Central memory CD8-positive, alpha-beta T cell (primary cell): ENCODE data around the gene CLCNKB.
"Not testable (repeated sequence)": the region's sequence is repeated elsewhere in the genome, so short reads cannot be mapped to it uniquely, and the experiment has no call there.

Experiments
- ATAC-seq: fragments of 150-1000 bp; cut with Tn5 transposase; replicated peaks from 2 replicates; pipeline ENCODE4 v1.10.0; 2022; ENCODE audit warnings: mild to moderate bottlenecking, moderate FRiP score, moderate number of reproducible peaks; ENCODE audit not compliant: poor library complexity, severe bottlenecking; ENCODE audit errors: extremely low read depth
- DNase-seq, 2 donors: peaks; one replicate each; pipeline ENCODE4 v3.0.0; 2021; ENCODE audit warnings: low spot score in 2 of 2
- H3K27ac Mint-ChIP-seq: one replicate; pipeline ENCODE4 v1.8.0; 2022; ENCODE audit warnings: low read depth, mild to moderate bottlenecking, moderate library complexity, mixed read lengths
- H3K27me3 Mint-ChIP-seq: one replicate; pipeline ENCODE4 v1.8.0; 2022; ENCODE audit warnings: mixed read lengths
- H3K36me3 Mint-ChIP-seq: one replicate; pipeline ENCODE4 v1.8.0; 2022; ENCODE audit warnings: mild to moderate bottlenecking, moderate library complexity, mixed read lengths; ENCODE audit not compliant: insufficient read depth
- H3K4me1 Mint-ChIP-seq: one replicate; pipeline ENCODE4 v1.8.0; 2022; ENCODE audit warnings: mixed read lengths
- H3K4me3 Mint-ChIP-seq: one replicate; pipeline ENCODE4 v1.8.0; 2022; ENCODE audit warnings: mild to moderate bottlenecking, moderate library complexity, mixed read lengths
- H3K9me3 Mint-ChIP-seq: one replicate; pipeline ENCODE4 v1.8.0; 2022; ENCODE audit warnings: mixed read lengths

The CLCNKB gene

DNA sequence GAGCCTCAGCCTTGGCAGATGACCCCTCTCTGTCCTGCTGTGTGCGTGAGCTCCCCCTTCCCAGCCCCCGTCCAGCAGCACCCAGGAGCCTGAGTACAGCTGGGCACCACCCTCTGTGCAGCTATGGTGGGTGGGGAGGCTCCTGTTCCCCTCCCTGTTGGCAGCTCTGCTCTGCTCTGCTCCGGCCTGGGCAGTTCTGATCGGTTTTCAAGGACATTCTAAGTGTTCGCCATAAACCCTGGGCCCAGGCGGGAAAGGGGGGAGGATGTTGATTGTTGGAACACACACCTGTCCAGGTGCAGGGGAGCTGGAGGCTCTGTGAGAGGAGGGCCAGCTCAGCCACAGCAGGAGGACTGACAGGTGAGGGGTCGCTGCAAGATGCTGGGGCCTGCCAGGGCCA is at the start of gene CLCNKB:
TSS of gene CLCNKB (plus strand) at position 262 of the 400 bp plus-strand sequence. CDS start 711 bp downstream, outside the sequence.
- Mint-ChIP-seq H3K9me3 (no peaks in the 10 kb centered on the region), H3K4me3 (no peak within 1 kb of the TSS), H3K27ac (no peak within 1 kb of the TSS), H3K36me3 (no peaks in the 10 kb centered on the region), H3K27me3 (peaks cover 60% of the 10 kb centered on the region), H3K4me1 (no peaks in the 10 kb centered on the region)
- DNase-seq: no peak
- no peak for ATAC-seq

DNA sequence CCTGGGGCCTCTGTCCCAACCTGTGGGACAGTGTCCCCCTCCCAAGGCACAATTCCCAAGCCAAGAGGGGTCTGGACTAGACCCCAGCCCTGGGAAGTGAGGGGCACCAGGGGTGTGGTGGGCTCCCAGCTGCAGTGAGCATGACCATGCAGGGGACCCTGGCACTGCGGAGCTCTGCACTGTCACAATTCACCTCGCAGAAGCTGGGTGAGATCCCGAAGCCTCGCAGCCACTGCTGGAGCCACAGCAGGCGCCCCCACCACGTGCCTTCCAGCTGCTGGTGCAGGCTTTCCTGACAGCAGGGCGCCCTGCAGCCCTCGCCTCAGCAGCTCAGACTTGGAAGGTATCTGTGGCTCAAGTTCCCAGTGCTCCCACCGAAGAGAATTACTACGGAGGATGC is 49.5 kb upstream of the CLCNKB start:
- no peak overlapping the region for H3K4me3 Mint-ChIP-seq
- H3K9me3 Mint-ChIP-seq: no peaks in the 10 kb centered on the region
- ATAC-seq (no peak), DNase-seq (no peak)
- peaks cover 1% of the 10 kb centered on the region for H3K36me3 Mint-ChIP-seq
- H3K27ac Mint-ChIP-seq: no peak overlapping the region
- peaks cover 18% of the 10 kb centered on the region for H3K27me3 Mint-ChIP-seq
- no peaks in the 10 kb centered on the region for H3K4me1 Mint-ChIP-seq

DNA sequence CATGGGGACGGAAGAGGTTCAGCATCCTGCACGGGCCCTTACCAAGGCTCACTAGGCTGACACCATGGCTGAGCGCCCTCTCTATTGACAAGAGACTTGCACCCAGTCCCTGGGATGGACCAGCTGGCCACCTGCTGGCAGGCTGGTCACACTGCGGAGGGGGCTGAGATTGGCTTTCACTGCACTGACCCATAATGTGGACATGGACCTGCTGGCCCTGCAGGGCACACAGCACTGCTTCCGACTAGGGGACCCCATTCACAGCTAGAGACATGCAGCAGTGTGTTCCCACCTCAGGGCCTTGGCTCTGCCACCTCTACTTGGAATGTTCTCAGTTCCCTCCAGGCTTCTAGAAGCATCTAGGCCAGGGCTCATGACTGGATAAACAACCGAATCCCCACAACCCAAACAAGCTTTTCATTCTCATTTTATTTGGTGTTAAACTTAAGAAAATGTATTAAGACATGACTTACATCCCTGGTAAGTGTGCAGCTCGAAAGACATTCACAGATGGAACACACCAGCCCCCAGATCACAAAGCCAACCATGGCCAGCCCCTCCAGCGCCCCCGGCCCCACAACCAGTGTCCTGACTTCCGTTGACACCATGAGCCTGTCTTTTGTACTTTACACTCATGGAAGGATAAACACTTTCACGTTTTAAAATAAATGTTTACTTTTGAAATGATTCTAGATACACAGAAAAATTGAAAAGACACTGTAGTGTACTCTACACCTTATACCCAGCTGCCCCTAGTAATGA is 48.8 kb upstream of the CLCNKB start:
- ATAC-seq: no peak
- Mint-ChIP-seq H3K27ac (no peak overlapping the region), H3K27me3 (peaks cover 21% of the 10 kb centered on the region), H3K36me3 (peaks cover 1% of the 10 kb centered on the region), H3K4me3 (no peak overlapping the region), H3K4me1 (no peaks in the 10 kb centered on the region), H3K9me3 (no peaks in the 10 kb centered on the region)
- peak in 1 of 2 donors; percentile 33 for DNase-seq

DNA sequence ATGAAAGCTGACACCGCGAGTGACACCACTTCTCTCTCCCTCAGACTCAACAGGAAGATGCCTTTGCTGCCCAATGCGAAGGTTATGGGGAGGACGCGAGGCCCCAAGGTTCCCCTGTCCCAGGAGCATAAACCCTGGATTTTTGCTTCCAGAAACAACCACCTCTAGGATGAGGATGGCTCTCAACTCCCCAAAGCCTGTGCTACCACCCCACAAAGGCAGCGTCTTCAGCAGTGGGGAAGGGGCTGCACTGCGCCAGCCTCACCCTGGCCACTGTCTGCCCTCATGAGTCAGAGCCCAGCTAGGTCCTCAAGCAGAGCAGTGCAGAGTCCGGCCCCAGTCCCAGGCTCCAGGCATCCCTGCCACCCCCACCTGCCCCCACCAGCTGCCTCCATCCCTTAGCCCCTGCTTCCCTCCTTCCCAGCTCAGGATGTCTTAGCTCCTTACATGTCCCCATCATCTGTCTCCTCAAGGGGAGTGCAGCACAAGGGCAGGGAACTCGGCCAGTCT is 46.5 kb upstream of the CLCNKB start:
- Mint-ChIP-seq H3K27ac (no peak overlapping the region), H3K27me3 (peaks cover 9% of the 10 kb centered on the region), H3K9me3 (no peaks in the 10 kb centered on the region), H3K4me1 (no peaks in the 10 kb centered on the region), H3K4me3 (no peak overlapping the region), H3K36me3 (peaks cover 1% of the 10 kb centered on the region)
- DNase-seq: no peak
- ATAC-seq: no peak

DNA sequence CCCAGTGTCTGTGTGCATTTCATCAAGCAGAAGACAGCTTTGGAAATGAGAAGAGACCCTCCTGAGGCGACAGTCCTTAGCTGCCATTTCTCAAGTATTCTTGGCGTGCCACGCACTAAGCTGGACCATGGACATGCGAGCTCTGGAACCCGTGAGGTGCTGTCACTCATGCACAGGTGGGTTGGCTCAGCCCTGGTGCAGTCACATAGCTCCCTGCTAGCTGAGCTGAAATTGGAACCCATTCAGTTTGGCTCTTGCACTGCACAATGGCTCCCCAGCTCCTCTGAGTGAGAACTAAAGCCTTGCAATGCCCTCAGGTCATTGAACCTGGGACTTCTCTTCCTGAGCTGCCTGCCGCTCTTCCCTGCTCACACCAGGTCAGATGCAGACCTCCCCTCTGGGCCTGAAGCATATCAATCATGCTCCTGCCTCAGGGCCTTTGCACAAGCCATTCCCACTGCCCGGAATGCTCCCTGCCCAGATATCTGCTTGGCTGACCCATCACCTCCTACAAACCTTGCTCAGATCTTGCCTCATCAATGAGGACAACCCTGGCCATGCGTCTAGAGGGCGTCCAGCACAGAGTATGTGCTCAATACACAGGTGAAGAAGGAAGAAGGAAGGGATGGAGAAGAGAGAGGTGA is 45.8 kb upstream of the CLCNKB start:
- peaks cover 9% of the 10 kb centered on the region for H3K27me3 Mint-ChIP-seq
- no peak overlapping the region for H3K4me3 Mint-ChIP-seq
- H3K9me3 Mint-ChIP-seq: no peaks in the 10 kb centered on the region
- peaks cover 1% of the 10 kb centered on the region for H3K36me3 Mint-ChIP-seq
- no peak overlapping the region for H3K27ac Mint-ChIP-seq
- ATAC-seq (no peak), DNase-seq (no peak)
- no peaks in the 10 kb centered on the region for H3K4me1 Mint-ChIP-seq

DNA sequence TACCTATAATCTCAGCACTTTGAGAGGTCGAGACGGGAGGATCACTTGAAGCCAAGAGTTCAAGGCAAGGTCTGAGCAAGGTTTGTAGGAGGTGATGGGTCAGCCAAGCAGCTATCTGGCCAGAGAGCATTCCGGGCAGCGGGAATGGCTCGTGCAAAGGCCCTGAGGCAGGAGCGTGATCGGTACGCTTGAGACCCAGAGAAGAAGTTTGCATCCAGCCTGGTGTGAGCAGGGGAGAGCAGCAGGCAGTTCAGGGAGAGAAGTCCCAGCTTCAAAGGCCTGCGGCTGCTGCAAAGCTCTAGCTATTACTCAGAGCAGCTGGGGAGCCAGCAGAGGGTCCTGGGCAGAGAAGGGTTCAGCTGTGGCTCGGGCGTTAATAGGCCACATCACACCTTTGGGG is 44.7 kb upstream of the CLCNKB start:
- DNase-seq: no peak
- Mint-ChIP-seq H3K27ac (peak overlapping the region; percentile 64), H3K9me3 (no peaks in the 10 kb centered on the region), H3K4me1 (no peaks in the 10 kb centered on the region), H3K27me3 (peaks cover 9% of the 10 kb centered on the region), H3K4me3 (no peak overlapping the region), H3K36me3 (no peaks in the 10 kb centered on the region)
- no peak for ATAC-seq

DNA sequence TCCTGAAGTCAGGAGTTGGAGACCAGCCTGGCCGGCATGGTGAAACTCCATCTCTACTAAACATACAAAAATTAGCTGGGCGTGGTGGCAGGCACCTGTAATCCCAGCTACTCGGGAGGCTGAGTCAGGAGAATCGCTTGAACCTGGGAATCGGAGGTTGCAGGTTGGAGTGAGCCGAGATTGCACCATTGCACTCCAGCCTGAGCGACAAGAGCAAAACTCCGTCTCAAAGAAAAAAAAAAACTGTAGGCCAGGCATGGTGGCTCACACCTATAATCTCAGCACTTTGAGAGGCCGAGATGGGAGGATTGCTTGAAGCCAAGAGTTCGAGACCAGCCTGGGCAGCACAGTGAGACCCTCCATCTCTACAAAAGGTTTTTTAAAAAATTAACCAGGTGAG is 42.3 kb upstream of the CLCNKB start:
- H3K27ac Mint-ChIP-seq, H3K27me3 Mint-ChIP-seq, ATAC-seq, H3K4me3 Mint-ChIP-seq, H3K36me3 Mint-ChIP-seq, H3K4me1 Mint-ChIP-seq, H3K9me3 Mint-ChIP-seq, DNase-seq: not testable (repeated sequence)

DNA sequence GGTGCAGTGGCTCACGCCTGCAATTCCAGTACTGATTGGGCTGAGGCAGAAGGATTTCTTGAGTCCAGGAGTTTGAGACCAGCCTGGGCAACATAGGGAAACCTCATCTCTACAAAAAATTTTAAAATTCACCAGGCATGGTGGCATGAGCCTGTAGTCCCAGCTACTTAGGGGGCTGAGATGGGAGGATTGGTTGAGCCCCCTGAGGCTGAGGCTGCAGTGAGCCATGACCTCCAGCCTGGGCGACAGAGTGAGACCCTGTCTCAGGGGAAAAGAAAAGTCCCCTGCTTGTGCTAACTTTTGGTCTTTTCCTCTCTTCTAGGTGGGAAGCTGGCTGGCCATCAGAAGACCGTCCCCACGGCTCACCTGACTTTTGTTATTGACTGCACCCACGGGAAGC is 38.0 kb upstream of the CLCNKB start:
- peaks cover 1% of the 10 kb centered on the region for H3K36me3 Mint-ChIP-seq
- H3K27me3 Mint-ChIP-seq: no peaks in the 10 kb centered on the region
- H3K9me3 Mint-ChIP-seq: no peaks in the 10 kb centered on the region
- H3K4me3 Mint-ChIP-seq: no peak overlapping the region
- H3K4me1 Mint-ChIP-seq: no peaks in the 10 kb centered on the region
- no peak for ATAC-seq
- no peak for DNase-seq
- H3K27ac Mint-ChIP-seq: no peak overlapping the region

DNA sequence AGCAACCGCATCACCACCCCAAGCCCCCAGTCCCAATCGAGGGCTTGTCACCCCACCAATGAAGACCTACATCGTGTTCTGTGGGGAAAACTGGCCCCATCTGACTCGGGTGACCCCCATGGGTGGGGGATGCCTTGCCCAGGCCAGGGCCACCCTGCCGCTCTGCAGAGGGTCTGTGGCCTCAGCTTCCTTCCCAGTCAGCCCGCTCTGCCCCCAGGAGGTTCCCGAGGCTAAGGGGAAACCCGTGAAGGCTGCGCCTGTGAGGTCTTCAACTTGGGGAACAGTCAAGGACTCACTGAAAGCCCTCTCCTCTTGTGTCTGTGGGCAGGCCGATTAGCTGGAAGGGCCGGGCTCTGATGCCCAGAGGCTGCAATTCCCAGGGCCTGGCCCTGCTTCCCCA is 37.6 kb upstream of the CLCNKB start:
- H3K27me3 Mint-ChIP-seq: no peaks in the 10 kb centered on the region
- no peaks in the 10 kb centered on the region for H3K9me3 Mint-ChIP-seq
- no peak overlapping the region for H3K27ac Mint-ChIP-seq
- H3K4me3 Mint-ChIP-seq: no peak overlapping the region
- ATAC-seq (no peak), DNase-seq (no peak)
- H3K4me1 Mint-ChIP-seq: no peaks in the 10 kb centered on the region
- peaks cover 1% of the 10 kb centered on the region for H3K36me3 Mint-ChIP-seq

DNA sequence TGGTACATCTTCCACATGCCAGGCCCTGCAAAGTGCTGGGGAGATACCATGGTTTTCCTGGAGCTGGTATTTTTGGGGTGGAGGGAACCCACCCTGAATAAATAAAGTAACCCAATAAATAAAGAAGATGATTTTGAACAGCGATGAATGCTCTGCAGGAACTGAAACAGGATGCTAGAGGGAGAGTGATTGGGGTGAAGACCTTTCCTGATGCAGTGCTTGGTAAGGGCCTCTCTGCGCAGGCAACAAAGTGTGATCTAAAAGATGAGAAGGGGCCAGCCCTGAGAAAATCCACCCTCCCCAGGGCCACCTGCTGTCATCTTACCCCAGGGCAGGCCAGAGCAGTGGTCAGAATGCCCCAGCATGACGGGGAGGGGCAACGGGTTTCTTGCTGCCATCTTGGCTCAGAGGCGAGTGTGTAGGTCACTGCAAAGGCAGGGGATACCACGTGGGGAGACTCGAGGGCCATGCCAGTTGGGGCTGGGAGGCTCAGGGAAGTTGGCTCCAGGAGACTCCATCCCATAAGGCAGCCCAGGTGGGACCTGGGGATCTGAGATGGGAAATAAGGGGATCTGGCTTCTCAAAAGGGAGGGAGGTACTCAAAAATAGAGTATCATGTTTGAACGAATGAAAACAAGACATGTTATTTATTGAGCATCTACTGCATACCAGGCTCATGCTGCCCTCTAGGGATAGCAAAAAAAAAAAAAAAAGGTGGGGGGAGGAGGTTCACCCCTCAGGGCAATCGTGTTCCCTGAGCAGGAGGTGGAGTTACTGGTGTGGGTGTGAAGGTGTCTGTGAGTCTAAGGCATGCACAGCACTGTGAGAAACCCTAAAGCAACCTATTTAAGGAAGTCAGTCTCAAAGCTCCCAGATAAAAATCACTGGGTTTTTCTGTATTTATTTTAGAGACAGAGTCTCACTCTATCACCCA is 36.8 kb upstream of the CLCNKB start:
- no peaks in the 10 kb centered on the region for H3K4me1 Mint-ChIP-seq
- ATAC-seq (no peak), DNase-seq (no peak)
- peaks cover 1% of the 10 kb centered on the region for H3K36me3 Mint-ChIP-seq
- no peak overlapping the region for H3K4me3 Mint-ChIP-seq
- H3K27me3 Mint-ChIP-seq: no peaks in the 10 kb centered on the region
- no peaks in the 10 kb centered on the region for H3K9me3 Mint-ChIP-seq
- no peak overlapping the region for H3K27ac Mint-ChIP-seq

DNA sequence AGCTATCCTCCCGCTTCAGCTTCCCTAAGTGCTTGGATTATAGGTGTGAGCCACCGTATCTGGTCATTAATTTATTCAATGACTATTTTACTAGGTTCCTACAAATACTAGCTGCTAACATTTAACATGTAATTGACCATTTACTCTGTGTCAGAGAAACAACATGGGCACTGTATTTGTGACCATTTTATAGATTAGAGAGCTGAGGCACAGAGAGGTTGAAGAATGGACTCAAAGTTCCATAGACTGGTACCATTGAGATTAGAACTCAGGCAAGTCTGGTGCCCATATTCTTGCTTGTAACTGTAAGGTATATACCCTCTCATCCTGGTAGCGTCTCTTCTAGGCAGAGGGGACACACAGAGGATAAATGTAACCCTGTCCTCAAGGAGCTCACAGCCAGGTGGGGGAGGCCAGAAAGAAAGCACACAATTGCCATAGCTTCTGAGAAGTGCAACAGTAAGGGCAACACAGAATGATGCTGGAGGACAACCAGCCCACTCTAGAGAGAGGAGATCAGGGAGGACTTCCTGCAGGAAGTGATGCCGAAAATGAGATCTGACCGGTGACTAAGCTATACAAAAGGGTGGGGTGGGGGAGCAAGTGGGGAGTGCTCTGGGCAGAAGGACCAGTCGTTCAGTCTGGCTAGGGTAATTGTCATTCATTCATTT is 35.8 kb upstream of the CLCNKB start:
- ATAC-seq: no peak
- peaks cover 1% of the 10 kb centered on the region for H3K36me3 Mint-ChIP-seq
- no peak overlapping the region for H3K4me3 Mint-ChIP-seq
- H3K27ac Mint-ChIP-seq: no peak overlapping the region
- no peaks in the 10 kb centered on the region for H3K9me3 Mint-ChIP-seq
- no peaks in the 10 kb centered on the region for H3K4me1 Mint-ChIP-seq
- DNase-seq: no peak
- H3K27me3 Mint-ChIP-seq: peaks cover 8% of the 10 kb centered on the region

DNA sequence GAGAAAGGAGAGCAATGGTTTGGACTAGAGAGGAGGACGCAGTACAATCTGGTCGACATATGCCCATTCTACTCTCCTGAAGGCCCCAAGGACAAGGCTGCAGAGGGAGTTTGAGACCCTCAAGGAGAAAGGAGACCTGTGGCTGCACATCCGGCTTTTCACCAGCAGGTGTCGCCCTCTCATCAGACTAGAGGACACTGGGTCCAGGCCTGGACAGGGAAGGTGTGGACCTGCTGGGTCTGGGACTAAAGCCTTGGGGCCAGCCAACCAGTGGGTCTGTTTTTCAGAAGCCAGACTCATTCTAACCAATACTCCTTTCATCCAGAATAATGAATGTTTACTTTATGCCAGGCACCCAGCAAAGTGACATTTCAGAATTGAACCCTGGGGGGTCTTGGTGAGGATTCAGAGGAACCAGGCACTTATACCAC is 34.5 kb upstream of the CLCNKB start:
- Mint-ChIP-seq H3K27ac (no peak overlapping the region), H3K27me3 (peaks cover 19% of the 10 kb centered on the region), H3K36me3 (peaks cover 1% of the 10 kb centered on the region), H3K4me1 (no peaks in the 10 kb centered on the region), H3K4me3 (no peak overlapping the region), H3K9me3 (no peaks in the 10 kb centered on the region)
- ATAC-seq (no peak), DNase-seq (peak; percentile 54 to 74)
